ENCODE measurements around the gene SPATS2.

SPATS2 gene

DNA sequence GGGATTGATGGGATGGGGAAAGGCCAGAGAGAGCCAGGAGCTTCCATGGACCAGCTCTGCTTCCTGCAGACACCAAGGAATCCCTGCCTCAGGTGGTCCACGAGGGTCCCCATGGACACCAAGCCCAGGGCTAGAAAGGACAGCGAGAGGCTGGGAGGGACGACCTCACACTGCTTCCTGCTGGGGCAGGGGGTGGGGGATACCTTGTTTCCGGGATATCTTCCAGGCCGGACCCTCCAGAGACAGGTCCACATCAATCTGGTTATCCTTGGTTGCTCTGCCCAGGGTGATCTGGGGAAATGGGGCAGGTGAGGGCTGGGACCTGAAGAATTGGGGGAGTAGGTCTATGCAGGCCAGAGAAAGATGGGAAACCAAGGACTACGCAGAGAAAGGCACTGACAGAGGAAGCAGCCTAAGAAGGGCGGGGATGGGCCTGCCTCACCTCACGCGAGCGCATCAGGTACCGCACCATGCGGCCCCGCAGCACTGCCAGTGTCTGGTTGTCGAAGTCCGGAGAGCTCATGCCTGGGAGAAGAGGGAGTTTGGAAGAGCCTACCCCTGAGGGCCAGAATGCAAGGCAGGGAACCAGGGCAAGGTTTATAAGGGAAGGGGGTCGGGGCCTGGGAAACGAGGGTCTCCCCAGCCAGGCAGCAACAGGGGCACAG, 191.9 kb downstream of the SPATS2 start:
- ChIA-PET CTCF (interaction anchor here (1.3 to 3.5 kb wide), 3 partner anchors 11 to 228 kb away, joined by 5 to 13 read pairs (median 6); no protein-coding TSS in a partner anchor), POLR2A (interaction anchor here (1.9 kb wide), 1 partner anchor 8 kb away, joined by 4 read pairs; no protein-coding TSS in a partner anchor)
- no peak for DNase-seq (ENCODE audit: low read depth, low spot score)
- TF ChIP-seq, protein P1, sequence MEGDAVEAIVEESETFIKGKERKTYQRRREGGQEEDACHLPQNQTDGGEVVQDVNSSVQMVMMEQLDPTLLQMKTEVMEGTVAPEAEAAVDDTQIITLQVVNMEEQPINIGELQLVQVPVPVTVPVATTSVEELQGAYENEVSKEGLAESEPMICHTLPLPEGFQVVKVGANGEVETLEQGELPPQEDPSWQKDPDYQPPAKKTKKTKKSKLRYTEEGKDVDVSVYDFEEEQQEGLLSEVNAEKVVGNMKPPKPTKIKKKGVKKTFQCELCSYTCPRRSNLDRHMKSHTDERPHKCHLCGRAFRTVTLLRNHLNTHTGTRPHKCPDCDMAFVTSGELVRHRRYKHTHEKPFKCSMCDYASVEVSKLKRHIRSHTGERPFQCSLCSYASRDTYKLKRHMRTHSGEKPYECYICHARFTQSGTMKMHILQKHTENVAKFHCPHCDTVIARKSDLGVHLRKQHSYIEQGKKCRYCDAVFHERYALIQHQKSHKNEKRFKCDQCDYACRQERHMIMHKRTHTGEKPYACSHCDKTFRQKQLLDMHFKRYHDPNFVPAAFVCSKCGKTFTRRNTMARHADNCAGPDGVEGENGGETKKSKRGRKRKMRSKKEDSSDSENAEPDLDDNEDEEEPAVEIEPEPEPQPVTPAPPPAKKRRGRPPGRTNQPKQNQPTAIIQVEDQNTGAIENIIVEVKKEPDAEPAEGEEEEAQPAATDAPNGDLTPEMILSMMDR (IDR thresholded peaks at IDR 0.05; ENCODE audit: insufficient read depth, low read length, missing control alignments), result no peak
- H3K4me3 ChIP-seq (ENCODE audit: low read depth, low read length), result no peak overlapping the region

- H3K4me3 ChIP-seq (ENCODE audit: low read depth, low read length), result no peak overlapping the region
- ChIA-PET POLR2A (interaction anchor here (1.1 kb wide), 1 partner anchor 12 kb away, joined by 3 read pairs; no protein-coding TSS in a partner anchor), CTCF (interaction anchor here (1.8 to 2.7 kb wide), 2 partner anchors 8 to 9 kb away, joined by 6 to 7 read pairs; no protein-coding TSS in a partner anchor)
- no peak for DNase-seq (ENCODE audit: low read depth, low spot score)
- TF ChIP-seq, protein P1 (IDR thresholded peaks at IDR 0.05; ENCODE audit: insufficient read depth, low read length, missing control alignments), result no peak
Observed at GRCh38 chr12:49560695-49561094, 193.4 kb downstream of the SPATS2 start.

GRCh38 chr12:49562233-49562632, 195.0 kb downstream of the SPATS2 start:
- TF ChIP-seq, protein P1 (IDR thresholded peaks at IDR 0.05; ENCODE audit: insufficient read depth, low read length, missing control alignments), result no peak
- CTCF ChIA-PET, result interaction anchor here (1.5 to 2.3 kb wide), 4 partner anchors 9 to 204 kb away, joined by 5 to 8 read pairs (median 6); no protein-coding TSS in a partner anchor
- H3K4me3 ChIP-seq (ENCODE audit: low read depth, low read length), result no peak overlapping the region
- no peak for DNase-seq (ENCODE audit: low read depth, low spot score)
- POLR2A ChIA-PET, result no interaction called here

DNA sequence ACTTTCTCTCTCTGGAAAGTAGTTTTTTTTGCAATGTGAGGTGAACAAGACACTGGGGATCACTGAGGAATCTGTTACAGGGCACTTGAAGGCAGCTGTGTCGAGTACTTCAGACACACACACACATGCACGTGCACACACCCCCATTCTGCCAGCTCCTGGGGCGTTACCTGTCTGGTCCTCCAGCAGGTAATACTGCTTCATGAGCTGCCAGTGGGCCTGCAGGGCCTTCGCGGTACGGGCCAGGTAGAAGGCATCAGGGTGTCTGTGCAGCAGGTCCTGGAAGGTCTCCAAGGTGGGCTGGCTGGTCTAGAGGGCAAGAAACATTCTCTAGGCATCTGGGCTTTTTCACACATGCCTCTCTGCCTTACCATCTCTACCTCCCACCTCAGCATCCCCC, 195.6 kb downstream of the SPATS2 start:
- H3K4me3 ChIP-seq (ENCODE audit: low read depth, low read length), result no peak overlapping the region
- TF ChIP-seq, protein P1 (IDR thresholded peaks at IDR 0.05; ENCODE audit: insufficient read depth, low read length, missing control alignments), result no peak
- POLR2A ChIA-PET, result no interaction called here
- DNase-seq (ENCODE audit: low read depth, low spot score), result no peak
- CTCF ChIA-PET, result interaction anchor here (1.5 to 2.3 kb wide), 3 partner anchors 9 to 204 kb away, joined by 5 to 8 read pairs (median 5); no protein-coding TSS in a partner anchor

GRCh38 chr12:49563951-49564685, 196.9 kb downstream of the SPATS2 start:
- POLR2A ChIA-PET, result interaction anchor here (0.5 kb wide), 1 partner anchor 19 kb away, joined by 3 read pairs; no protein-coding TSS in a partner anchor
- no peak for DNase-seq (ENCODE audit: low read depth, low spot score)
- H3K4me3 ChIP-seq (ENCODE audit: low read depth, low read length), result no peak overlapping the region
- CTCF ChIA-PET, result interaction anchor here (0.7 to 2.3 kb wide), 4 partner anchors 11 to 218 kb away, joined by 3 to 9 read pairs (median 6); partner anchors contain the start of gene DNAJC22
- TF ChIP-seq, protein P1 (IDR thresholded peaks at IDR 0.05; ENCODE audit: insufficient read depth, low read length, missing control alignments), result no peak

All from AG04449 (cell line).